Stimulated activated CD8-positive, alpha-beta memory T cell treated with anti-CD3 and anti-CD28 coated beads, Interleukin-12 subunit alpha, Interleukin-12 subunit beta, amount 100 ng/mL, for 4 hours (primary cell): ENCODE results near the gene NOP10.
"Not testable (repeated sequence)": the region's sequence is repeated elsewhere in the genome, so short reads cannot be mapped to it uniquely, and the experiment has no call there.

Experiments
- DNase-seq: peaks from one replicate; pipeline ENCODE4 v3.0.0-alpha.2; 2020; ENCODE audit warnings: low read depth

NOP10 gene

GRCh38 chr15:34358948-34359347 is 16.0 kb upstream of the NOP10 start:
- DNase-seq: no peak

GRCh38 chr15:34358367-34358766 is 15.4 kb upstream of the NOP10 start:
- no peak for DNase-seq

GRCh38 chr15:34357653-34358052 is 14.7 kb upstream of the NOP10 start:
- no peak for DNase-seq

GRCh38 chr15:34355241-34355640 is 12.3 kb upstream of the NOP10 start:
- DNase-seq: no peak

GRCh38 chr15:34354286-34354685 is 11.3 kb upstream of the NOP10 start:
- DNase-seq: no peak

- no peak for DNase-seq
Observed at GRCh38 chr15:34353627-34354026, 10.7 kb upstream of the NOP10 start.

- DNase-seq: not testable (repeated sequence)
Observed at GRCh38 chr15:34352996-34353395, 10.1 kb upstream of the NOP10 start.

GRCh38 chr15:34349769-34350168 is 6.8 kb upstream of the NOP10 start:
- no peak for DNase-seq

- no peak for DNase-seq
Observed at GRCh38 chr15:34348735-34349300, 5.9 kb upstream of the NOP10 start.

GRCh38 chr15:34347951-34348638 is 5.2 kb upstream of the NOP10 start:
- no peak for DNase-seq

GRCh38 chr15:34342213-34342736 is 661 bp downstream of the NOP10 start:
- not testable (repeated sequence) for DNase-seq

- DNase-seq: no peak
Observed at GRCh38 chr15:34341381-34342212, 1.3 kb downstream of the NOP10 start.

GRCh38 chr15:34339946-34340345 is 3.0 kb downstream of the NOP10 start:
- DNase-seq: no peak

GRCh38 chr15:34338347-34338746 is 4.6 kb downstream of the NOP10 start:
- no peak for DNase-seq

GRCh38 chr15:34337557-34338306 is 5.2 kb downstream of the NOP10 start, which contains the start of gene SLC12A6:
Gene SLC12A6 (minus strand): TSS chr15:34337781. CDS start chr15:34336680, 1,101 bp downstream.
- peak; percentile 87 for DNase-seq

GRCh38 chr15:34336991-34337556 is 5.9 kb downstream of the NOP10 start:
- DNase-seq: no peak

GRCh38 chr15:34336231-34336990 is 6.5 kb downstream of the NOP10 start:
- no peak for DNase-seq

GRCh38 chr15:34335176-34336032 is 7.5 kb downstream of the NOP10 start:
- no peak for DNase-seq

- DNase-seq: no peak
Observed at GRCh38 chr15:34334672-34335071, 8.3 kb downstream of the NOP10 start.

GRCh38 chr15:34332553-34333120 is 10.3 kb downstream of the NOP10 start:
- DNase-seq: no peak
